GM12873 (cell line): ENCODE data around the gene ARMH3.

Experiments
- CTCF ChIP-seq: IDR thresholded peaks from 2 replicates; pipeline ENCODE4 v1.5.1; 2012; ENCODE audit warnings: low read depth, mild to moderate bottlenecking, moderate library complexity, low read length, control low read depth; ENCODE audit not compliant: insufficient read depth; ENCODE audit errors: missing control alignments

Gene ARMH3

GRCh38 chr10:102072673-102073527 is 16.9 kb upstream of the ARMH3 start:
- peak; percentile 98 for TF ChIP-seq CTCF

- TF ChIP-seq CTCF: no peak
These were observed 13.1 kb upstream of the ARMH3 start for GRCh38 chr10:102069071-102069470.

DNA sequence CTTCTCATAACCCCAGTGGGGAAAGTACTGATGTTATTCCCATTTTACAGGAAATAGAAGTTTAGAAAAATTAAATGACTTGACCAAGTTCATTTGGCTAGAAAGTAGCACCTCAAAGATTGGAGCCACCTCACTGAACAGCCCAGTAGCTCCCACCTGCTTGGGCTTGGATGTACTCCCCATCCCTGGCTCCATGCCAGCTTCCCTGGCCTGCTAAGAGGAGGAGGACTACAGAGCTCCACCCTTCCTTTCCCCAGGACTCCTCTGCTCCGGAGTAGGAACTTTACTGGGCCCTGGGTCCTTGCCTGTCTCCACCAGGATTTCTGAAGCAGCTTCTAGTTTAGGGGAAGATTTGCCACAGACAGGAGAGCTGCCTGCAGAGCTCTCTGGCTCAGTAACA is 12.2 kb upstream of the ARMH3 start:
- TF ChIP-seq CTCF: no peak

DNA sequence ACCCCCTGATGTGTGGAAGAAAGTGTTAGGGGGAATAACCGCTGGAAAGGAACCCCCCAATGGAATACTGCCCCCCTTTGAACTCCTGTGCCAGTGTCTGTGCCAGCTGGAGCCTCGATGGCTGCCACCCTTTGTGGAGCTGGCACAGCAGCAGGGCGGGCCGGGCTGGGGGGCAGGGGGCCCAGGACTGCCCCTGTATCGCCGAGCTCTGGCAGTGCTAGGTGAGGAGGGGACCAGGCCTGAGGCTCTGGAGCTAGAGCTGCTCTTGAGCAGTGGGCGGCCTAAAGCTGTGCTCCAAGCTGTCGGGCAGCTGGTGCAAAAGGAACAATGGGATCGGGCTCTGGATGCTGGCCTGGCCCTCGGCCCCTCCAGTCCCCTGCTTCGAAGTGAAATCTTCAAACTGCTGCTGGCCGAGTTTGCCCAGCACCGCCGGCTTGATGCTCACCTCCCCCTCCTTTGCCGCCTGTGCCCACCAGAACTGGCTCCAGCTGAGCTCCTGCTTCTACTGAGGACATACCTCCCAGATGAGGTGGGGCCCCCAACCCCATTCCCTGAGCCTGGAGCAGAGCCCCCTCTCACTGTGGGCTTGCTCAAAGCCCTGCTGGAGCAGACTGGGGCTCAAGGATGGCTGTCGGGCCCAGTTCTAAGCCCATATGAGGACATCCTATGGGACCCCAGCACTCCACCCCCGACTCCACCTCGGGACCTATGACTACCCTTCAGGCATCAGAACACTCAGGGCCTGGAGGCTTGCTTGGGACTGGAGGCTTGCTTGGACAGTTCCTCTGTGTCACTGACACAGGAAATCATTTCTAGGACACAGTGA is 11.3 kb upstream of the ARMH3 start:
- no peak for TF ChIP-seq CTCF

- no peak for TF ChIP-seq CTCF
These were observed 10.6 kb upstream of the ARMH3 start for GRCh38 chr10:102066399-102067088.

DNA sequence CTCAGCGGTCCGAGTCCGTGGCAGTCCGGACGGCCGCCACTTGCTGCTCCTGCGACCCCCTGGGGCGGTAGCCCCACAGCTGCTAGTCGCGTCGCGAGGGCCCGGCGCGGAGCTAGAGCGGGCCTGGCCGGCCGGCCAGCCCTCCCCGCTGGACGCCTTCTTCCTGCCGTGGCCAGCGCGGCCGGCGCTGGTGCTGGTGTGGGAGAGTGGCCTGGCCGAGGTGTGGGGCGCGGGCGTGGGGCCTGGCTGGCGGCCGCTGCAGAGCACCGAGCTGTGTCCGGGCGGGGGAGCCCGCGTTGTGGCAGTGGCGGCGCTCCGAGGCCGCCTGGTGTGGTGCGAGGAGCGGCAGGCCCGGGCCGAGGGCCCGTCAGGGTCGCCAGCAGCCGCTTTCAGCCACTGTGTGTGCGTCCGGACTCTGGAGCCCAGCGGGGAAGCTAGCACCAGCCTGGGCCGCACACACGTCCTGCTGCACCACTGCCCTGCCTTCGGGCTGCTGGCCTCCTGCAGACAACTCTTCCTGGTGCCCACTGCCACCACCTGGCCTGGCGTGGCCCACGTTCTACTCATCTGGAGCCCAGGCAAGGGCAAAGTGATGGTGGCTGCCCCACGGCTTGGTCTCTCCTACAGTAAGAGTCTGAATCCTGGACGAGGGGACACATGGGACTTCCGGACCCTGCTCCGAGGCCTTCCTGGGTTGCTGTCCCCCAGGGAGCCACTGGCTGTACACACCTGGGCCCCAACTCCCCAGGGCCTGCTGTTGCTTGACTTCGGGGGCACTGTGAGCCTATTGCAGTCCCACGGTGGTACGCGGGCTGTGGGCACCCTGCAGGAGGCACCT is 9.8 kb upstream of the ARMH3 start:
- TF ChIP-seq CTCF: no peak
